ENCODE data around the gene ANKRD34C. TPM values are rescaled to one million over a fixed set of nuclear protein-coding genes. Genes with fewer than 3 reads are reported as not detected.

ANKRD34C gene
- polyA plus RNA-seq, 1 experiment = not detected

DNA sequence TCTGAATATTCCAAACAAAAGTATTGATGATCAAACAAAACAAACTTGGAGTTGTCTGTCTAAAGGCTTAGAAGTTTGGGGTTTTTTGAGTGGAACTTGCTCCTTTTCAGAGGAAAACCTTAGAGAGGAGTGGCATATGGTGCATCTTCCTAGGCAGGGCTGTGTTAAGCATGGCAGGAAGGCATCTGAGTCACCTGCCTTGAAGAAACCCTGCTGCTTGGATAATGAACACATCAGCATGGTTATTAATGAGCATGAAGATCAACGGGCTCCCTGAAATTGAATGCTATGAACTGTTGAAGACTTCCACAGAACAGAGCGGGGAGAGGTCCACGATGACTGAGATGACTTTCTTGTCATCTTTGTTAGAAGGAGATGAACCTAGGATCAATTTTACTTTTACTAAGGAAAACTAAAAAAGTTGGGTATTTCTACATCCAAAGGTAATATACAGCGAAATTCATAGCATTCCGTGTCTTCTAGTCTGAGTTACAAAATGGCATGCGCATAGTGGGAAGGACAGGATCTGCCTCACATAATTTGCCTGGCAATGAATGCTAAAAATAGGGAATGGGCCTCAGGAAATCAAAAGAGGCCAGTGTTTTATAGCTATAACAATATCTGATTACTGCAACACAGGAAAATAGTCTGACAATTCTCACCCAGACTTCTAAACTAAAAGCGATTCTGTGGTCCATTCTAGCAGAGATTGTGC, 16.8 kb downstream of the ANKRD34C start:
- TF ChIP-seq, protein P1, sequence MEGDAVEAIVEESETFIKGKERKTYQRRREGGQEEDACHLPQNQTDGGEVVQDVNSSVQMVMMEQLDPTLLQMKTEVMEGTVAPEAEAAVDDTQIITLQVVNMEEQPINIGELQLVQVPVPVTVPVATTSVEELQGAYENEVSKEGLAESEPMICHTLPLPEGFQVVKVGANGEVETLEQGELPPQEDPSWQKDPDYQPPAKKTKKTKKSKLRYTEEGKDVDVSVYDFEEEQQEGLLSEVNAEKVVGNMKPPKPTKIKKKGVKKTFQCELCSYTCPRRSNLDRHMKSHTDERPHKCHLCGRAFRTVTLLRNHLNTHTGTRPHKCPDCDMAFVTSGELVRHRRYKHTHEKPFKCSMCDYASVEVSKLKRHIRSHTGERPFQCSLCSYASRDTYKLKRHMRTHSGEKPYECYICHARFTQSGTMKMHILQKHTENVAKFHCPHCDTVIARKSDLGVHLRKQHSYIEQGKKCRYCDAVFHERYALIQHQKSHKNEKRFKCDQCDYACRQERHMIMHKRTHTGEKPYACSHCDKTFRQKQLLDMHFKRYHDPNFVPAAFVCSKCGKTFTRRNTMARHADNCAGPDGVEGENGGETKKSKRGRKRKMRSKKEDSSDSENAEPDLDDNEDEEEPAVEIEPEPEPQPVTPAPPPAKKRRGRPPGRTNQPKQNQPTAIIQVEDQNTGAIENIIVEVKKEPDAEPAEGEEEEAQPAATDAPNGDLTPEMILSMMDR (IDR thresholded peaks at IDR 0.05; ENCODE audit: insufficient read depth, low read depth, low read length) = no peak
- H3K36me3 ChIP-seq (ENCODE audit: control insufficient read depth, insufficient read depth, low read length) = no peaks in the 10 kb centered on the region
- no peak overlapping the region for H3K4me3 ChIP-seq (ENCODE audit: low read depth, low read length)
- DNase-seq (ENCODE audit: low read depth) = no peak
- POLR2A ChIA-PET = no interaction called here
- peaks cover 3% of the 10 kb centered on the region for H3K27me3 ChIP-seq (ENCODE audit: control insufficient read depth, insufficient read depth, low read length)
- CTCF ChIA-PET = interaction anchor here (0.7 kb wide), 1 partner anchor 392 kb away, joined by 3 read pairs; no protein-coding TSS in a partner anchor

DNA sequence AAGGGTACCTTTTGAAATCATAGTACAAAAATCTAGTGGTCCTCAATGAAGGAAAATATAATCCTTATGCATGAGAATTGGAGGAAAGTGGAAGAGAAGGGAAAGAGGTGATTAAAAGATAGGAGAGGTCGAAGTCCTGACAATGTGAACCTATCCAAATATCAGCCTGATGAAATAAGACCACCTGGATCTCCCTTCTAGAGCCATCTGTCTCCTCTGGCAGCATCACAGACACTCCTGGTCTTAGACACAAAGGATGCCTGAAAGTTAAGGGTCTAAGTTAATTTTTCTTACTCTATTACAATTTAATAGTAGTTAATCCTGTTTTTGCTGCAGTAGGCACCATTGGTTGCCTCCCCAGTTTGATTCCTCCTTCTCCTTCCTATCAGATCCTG, 17.3 kb downstream of the ANKRD34C start:
- TF ChIP-seq, protein P1 (IDR thresholded peaks at IDR 0.05; ENCODE audit: insufficient read depth, low read depth, low read length) = no peak
- Histone ChIP-seq H3K4me3 (ENCODE audit: low read depth, low read length) (no peak overlapping the region), H3K27me3 (ENCODE audit: control insufficient read depth, insufficient read depth, low read length) (peaks cover 3% of the 10 kb centered on the region), H3K36me3 (ENCODE audit: control insufficient read depth, insufficient read depth, low read length) (no peaks in the 10 kb centered on the region)
- ChIA-PET CTCF (no interaction called here), POLR2A (no interaction called here)
- DNase-seq (ENCODE audit: low read depth) = no peak

DNA sequence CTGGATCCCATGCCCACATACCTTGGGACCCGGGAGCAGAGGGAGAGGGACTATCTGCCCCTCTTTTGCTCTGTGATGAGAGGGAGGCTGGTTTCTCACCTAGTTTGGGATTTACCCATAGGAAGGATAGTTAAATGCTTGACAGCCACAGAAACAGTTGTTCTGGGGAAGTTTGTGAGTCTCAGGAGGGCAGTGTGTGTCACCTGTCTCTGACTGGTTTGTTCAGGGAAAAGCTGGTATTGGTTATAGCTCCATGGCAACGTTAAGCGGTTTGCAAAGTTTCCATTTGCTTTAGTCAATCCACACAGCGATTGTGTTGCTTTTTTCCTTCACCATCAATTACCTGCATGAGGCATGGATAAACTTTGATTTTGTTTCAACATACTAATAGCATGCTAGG, 24.7 kb downstream of the ANKRD34C start:
- CTCF ChIA-PET = no interaction called here

DNA sequence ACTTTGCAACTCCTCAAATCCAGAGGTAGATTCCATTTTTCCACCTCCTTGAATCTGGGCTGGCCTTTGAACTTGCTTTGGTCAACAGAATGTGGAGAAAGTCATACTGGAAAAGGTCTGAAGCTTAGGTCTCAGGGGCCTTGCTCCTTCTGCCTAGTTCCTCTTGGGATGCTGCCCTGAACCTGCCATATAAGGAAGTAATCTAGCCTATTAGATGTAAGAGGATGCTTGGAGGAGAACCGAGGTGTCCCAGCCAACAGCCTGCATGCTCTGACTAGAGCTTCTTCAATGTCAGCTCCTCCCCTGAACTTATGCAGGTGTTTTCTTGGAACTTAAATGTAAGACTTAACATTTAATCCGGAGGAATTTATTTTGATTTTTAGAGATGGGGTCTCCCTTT, 26.4 kb downstream of the ANKRD34C start:
- H3K36me3 ChIP-seq (ENCODE audit: control insufficient read depth, insufficient read depth, low read length) = peaks cover 5% of the 10 kb centered on the region

More for the DNA sequence above, 24.7 kb downstream of the ANKRD34C start:
- no peak for DNase-seq (ENCODE audit: low read depth)
- no peak overlapping the region for H3K4me3 ChIP-seq (ENCODE audit: low read depth, low read length)
- H3K36me3 ChIP-seq (ENCODE audit: control insufficient read depth, insufficient read depth, low read length) = no peaks in the 10 kb centered on the region
- peaks cover 4% of the 10 kb centered on the region; the same call in 1 of the 2 replicates for H3K27me3 ChIP-seq (ENCODE audit: control insufficient read depth, insufficient read depth, low read length)
- TF ChIP-seq, protein P1 (IDR thresholded peaks at IDR 0.05; ENCODE audit: insufficient read depth, low read depth, low read length) = no peak
- POLR2A ChIA-PET = no interaction called here

DNA sequence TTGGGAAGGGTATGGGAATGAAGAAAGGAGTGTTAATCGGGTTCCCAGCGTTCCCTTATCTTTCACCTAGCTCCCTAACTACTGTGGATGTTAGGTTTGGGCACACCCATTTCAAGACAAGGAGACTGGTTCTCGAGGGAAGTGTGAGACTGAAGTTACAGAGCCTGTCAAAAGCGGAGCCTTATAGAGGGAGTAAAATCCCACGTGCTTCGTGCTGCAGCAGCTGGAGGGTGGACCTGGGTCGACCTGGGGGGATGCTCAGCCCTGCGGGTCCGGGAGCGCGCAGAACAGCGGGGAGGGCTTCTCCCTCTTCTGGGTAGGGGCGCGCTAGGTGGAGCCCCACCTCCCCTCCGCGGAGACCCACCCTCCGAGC, 28.1 kb downstream of the ANKRD34C start:
- Histone ChIP-seq H3K36me3 (ENCODE audit: control insufficient read depth, insufficient read depth, low read length) (peaks cover 19% of the 10 kb centered on the region), H3K4me3 (ENCODE audit: low read depth, low read length) (peak overlapping the region; percentile 88), H3K27me3 (ENCODE audit: control insufficient read depth, insufficient read depth, low read length) (peaks cover 4% of the 10 kb centered on the region; the same call in 1 of the 2 replicates)
- TF ChIP-seq, protein P1 (IDR thresholded peaks at IDR 0.05; ENCODE audit: insufficient read depth, low read depth, low read length) = no peak
- no peak for DNase-seq (ENCODE audit: low read depth)
- POLR2A ChIA-PET = no interaction called here
- CTCF ChIA-PET = interaction anchor here (1.2 to 1.6 kb wide), 2 partner anchors 10 to 13 kb away, joined by 3 to 5 read pairs; no protein-coding TSS in a partner anchor

More for the DNA sequence above, 26.4 kb downstream of the ANKRD34C start:
- TF ChIP-seq, protein P1 (IDR thresholded peaks at IDR 0.05; ENCODE audit: insufficient read depth, low read depth, low read length) = no peak
- no peak for DNase-seq (ENCODE audit: low read depth)
- H3K27me3 ChIP-seq (ENCODE audit: control insufficient read depth, insufficient read depth, low read length) = peaks cover 4% of the 10 kb centered on the region; the same call in 1 of the 2 replicates
- H3K4me3 ChIP-seq (ENCODE audit: low read depth, low read length) = no peak overlapping the region
- POLR2A ChIA-PET = no interaction called here
- CTCF ChIA-PET = interaction anchor here (0.6 kb wide), 1 partner anchor 18 kb away, joined by 3 read pairs; no protein-coding TSS in a partner anchor
